HG03442 (cell line): Measurements from ENCODE around the gene LGI4.

Experiments
- ATAC-seq: cut with Tn5 transposase; IDR thresholded peaks from one replicate; pipeline ENCODE4 v1.9.1; 2021; ENCODE audit warnings: mild to moderate bottlenecking, moderate library complexity; ENCODE audit not compliant: unreplicated experiment

LGI4 gene

GRCh38 chr19:35088131-35088913 is 46.5 kb downstream of the LGI4 start:
- no peak for ATAC-seq

- ATAC-seq, result no peak
Observed at GRCh38 chr19:35087393-35087792, 47.5 kb downstream of the LGI4 start.

GRCh38 chr19:35086455-35086854 is 48.4 kb downstream of the LGI4 start:
- no peak for ATAC-seq

GRCh38 chr19:35085947-35086346 is 48.9 kb downstream of the LGI4 start:
- ATAC-seq, result no peak

- ATAC-seq, result no peak
Observed at GRCh38 chr19:35084509-35084762, 50.4 kb downstream of the LGI4 start.

- ATAC-seq, result no peak
Observed at GRCh38 chr19:35083691-35084508, 51.0 kb downstream of the LGI4 start.

- ATAC-seq, result no peak
Observed at GRCh38 chr19:35081201-35081600, 53.7 kb downstream of the LGI4 start.

- ATAC-seq, result no peak
Observed at GRCh38 chr19:35080613-35081170, 54.2 kb downstream of the LGI4 start.

GRCh38 chr19:35079826-35080225 is 55.0 kb downstream of the LGI4 start:
- ATAC-seq, result no peak

- no peak for ATAC-seq
Observed at GRCh38 chr19:35077411-35078223, 57.2 kb downstream of the LGI4 start.

GRCh38 chr19:35076657-35077056 is 58.2 kb downstream of the LGI4 start:
- no peak for ATAC-seq

- no peak for ATAC-seq
Observed at GRCh38 chr19:35076026-35076370, 58.9 kb downstream of the LGI4 start.

GRCh38 chr19:35075202-35076025 is 59.4 kb downstream of the LGI4 start:
- no peak for ATAC-seq
